Measurements from ENCODE around the gene RRP1B. TPM values are rescaled to one million over a fixed set of nuclear protein-coding genes. Genes with fewer than 3 reads are reported as not detected.

Gene RRP1B
- total and polyA plus RNA-seq, 9 of the 15 experiments (the other 6 are each of a cell fraction or from before 2014, with no cell fraction given) = 6.8 to 66.6 (median 41.9) TPM

DNA sequence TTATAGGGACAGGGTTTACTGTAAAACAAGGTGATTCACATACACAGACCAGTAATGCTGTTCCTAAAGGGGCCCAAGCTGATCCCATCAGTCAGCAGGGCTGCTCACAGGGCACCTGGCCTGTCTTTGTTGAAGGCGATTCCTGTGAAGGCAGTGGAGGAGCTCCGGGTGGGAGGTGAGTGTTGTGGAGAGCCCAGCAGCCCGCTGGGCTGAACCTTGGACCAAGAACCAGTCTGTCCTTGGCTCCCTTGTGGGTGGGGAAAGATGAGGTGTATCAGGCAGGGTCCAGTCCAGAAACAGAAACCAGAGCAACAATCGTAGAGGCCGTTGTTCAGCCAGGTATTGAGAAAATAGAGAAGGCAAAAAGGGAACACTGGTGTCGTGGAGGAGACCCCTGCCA is 72.1 kb downstream of the RRP1B start (continued):
- TF ChIP-seq ZNF282 (CRISPR knock-in tag; IDR thresholded peaks at IDR 0.05) = no peak
- TF ChIP-seq GABPA (tag; conservative IDR thresholded peaks at IDR 0.05; ENCODE audit: low read depth) = no peak
- TF ChIP-seq, protein P1, sequence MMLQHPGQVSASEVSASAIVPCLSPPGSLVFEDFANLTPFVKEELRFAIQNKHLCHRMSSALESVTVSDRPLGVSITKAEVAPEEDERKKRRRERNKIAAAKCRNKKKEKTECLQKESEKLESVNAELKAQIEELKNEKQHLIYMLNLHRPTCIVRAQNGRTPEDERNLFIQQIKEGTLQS (IDR thresholded peaks at IDR 0.05) = no peak
- TF ChIP-seq, protein P1 (CRISPR knock-in tag; conservative IDR thresholded peaks at IDR 0.05) = no peak
- TF ChIP-seq, protein P2, sequence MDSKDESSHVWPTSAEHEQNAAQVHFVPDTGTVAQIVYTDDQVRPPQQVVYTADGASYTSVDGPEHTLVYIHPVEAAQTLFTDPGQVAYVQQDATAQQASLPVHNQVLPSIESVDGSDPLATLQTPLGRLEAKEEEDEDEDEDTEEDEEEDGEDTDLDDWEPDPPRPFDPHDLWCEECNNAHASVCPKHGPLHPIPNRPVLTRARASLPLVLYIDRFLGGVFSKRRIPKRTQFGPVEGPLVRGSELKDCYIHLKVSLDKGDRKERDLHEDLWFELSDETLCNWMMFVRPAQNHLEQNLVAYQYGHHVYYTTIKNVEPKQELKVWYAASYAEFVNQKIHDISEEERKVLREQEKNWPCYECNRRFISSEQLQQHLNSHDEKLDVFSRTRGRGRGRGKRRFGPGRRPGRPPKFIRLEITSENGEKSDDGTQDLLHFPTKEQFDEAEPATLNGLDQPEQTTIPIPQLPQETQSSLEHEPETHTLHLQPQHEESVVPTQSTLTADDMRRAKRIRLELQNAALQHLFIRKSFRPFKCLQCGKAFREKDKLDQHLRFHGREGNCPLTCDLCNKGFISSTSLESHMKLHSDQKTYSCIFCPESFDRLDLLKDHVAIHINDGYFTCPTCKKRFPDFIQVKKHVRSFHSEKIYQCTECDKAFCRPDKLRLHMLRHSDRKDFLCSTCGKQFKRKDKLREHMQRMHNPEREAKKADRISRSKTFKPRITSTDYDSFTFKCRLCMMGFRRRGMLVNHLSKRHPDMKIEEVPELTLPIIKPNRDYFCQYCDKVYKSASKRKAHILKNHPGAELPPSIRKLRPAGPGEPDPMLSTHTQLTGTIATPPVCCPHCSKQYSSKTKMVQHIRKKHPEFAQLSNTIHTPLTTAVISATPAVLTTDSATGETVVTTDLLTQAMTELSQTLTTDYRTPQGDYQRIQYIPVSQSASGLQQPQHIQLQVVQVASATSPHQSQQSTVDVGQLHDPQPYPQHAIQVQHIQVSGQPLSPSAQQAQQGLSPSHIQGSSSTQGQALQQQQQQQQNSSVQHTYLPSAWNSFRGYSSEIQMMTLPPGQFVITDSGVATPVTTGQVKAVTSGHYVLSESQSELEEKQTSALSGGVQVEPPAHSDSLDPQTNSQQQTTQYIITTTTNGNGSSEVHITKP (IDR thresholded peaks at IDR 0.05; ENCODE audit: partially characterized antibody) = no peak
- TF ChIP-seq NFYB (IDR thresholded peaks at IDR 0.05; ENCODE audit: extremely low read depth, insufficient read length) = no peak

Data from K562 (cell line).